Esophagus mucosa (tissue), 1 donor: ENCODE data around the gene CCDC144A. TPM values are rescaled to one million over a fixed set of nuclear protein-coding genes. Genes with fewer than 3 reads are reported as not detected.
"Not testable (repeated sequence)": the region's sequence is repeated elsewhere in the genome, so short reads cannot be mapped to it uniquely, and the experiment has no call there.

Source experiments
- ATAC-seq: fragments of 200-7000 bp; cut with Tn5 transposase; one replicate; pipeline ENCODE4 v1.9.1; 2020
- total RNA-seq: library from RNA; stranded (reverse); gene quantifications from one replicate; pipeline ENCODE4 v1.2.4, GENCODE V29; 2023
- donor health status: DM: yes; HTN: yes; CAD: no.

CCDC144A gene
- total RNA-seq, 1 donor from 2014 or later: 1.4 TPM

DNA sequence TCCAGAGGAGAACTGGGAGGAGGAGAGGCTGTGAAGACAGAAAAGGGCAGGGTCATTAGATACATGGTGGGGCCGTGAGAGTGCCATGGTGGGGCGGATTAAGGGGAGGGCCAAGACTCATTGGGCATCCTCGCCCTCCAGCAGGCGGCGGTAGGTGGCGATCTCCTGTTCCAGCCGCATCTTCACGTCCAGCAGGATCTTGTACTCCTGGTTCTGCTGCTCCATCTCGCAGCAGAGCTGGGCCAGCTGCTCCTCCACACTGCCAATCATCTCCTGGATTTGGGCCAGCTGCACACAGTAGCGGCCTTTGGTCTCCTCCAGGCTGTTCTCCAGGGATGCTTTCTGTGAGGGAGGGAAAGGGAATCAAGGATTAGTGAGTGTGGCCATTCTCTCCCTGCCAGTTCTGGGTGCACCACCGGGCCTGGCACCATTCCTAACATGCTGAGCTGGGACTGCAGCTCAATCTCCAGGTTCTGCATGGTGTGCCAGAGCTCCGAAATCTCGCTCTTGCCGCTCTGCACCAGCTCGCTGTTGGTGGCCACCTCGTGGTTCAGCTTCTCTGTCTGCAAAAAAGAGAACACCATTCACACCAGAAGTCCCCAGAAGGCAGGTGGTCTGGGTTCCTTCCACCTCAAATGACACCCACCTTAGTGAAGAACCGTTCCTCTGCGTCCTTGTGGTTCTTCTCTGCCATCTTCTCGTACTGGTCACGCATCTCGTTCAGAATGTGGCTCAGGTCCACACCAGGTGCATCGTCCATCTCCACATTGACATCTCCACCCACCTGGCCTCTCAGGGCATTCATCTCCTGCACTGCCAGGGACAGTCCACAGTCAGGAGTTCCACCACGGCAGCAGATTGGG lies 129.0 kb downstream of the CCDC144A start:
- no peak for ATAC-seq

DNA sequence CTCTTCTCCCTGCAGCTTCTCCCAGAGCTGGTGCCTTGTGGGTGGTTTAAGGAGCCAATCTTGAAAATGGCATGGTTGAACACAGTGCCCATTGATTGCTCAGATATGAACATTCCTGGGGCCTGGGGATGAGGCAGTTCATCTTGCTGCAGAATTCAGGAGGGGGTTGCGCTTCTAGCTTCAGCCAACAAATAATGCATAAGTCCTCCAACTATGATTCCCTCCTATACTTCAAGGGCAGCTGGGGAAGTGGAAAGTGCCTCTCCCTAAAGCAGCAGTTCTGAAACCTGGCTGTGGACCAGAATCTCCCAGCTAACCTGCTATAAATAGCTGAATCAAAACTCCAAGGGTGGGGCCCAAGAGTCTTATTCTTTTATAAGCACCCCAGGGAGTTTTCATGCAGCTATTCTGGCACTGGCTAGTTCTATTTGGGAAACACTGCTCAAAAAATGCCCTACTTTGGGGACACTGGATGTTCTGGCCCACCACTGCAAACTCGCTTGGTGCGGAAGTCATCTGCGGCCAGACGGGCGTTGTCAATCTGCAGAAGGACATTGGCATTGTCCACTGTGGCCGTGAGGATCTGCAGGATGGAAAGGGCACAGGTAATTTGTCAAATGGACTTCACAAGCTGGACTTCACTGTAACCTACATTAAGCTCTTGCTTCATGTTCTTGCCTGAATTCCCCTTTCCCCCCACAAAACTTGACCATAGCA lies 130.3 kb downstream of the CCDC144A start:
- peak; percentile 6 for ATAC-seq

DNA sequence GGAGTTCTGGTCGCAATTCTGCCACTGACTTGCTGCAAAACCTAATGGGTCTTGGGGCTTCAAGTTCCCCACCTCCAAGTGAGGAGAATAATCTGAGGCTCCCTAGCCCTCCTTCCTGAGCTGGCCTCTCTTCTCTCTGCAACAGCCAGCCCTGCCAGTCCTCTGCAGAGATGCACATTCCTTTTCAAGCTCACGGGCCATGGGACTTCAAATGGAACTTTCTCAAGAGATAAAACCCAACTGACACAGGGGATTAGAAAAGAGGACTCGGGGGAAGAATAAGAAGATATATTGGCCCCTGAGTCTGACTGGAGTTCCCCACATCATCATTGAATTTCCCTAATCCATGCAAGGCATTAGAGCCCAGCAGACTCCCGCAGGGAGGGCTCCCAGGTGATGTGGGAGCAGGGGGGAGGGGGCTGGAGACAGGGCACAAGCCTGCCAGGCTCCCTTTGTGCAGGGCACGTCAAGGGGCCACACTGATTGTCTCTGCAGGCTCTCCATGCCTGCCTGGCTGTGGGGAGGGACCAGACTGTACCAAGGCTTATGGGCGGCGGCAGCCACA lies 131.0 kb downstream of the CCDC144A start:
- peak; percentile 53 for ATAC-seq

- not testable (repeated sequence) for ATAC-seq
These were observed 132.1 kb downstream of the CCDC144A start for GRCh38 chr17:16822133-16822532.

DNA sequence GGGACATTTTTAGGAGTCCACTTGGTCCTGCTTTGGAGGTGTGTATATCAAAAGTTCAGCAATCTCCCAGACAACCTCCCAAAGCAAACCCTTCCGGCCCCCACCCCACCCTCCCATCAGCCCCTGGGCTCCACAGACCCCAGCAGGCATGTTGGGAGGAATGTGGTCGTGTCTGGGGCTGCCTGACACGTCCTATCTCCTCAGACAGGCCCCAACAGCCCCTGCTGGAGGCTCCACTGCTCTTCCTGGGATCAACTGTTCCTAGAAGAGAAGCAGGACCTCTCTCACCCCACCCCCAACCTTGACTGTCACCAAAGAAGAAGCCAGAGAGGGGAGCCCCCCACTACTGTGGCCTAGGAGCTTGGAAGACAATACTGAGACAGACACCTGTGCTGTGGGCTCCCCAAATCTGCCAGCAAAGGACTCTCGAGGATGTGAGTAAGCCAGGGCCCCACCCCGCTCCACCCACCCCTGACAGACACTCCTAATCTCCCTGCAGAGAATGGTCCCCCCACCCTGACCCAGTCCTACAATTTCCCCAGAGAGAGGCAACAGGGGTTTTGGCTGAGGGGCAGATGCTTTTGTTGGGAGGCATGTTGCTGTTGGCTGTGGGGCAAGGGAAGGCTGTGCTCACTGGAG lies 133.8 kb downstream of the CCDC144A start:
- peak; percentile 60 for ATAC-seq

Other genes with a start within 250 kb of the CCDC144A start
- gene LRRC75A, start 198.0 kb upstream of the CCDC144A start, total RNA-seq: 0.08 TPM
- gene ZNF287, start 121.0 kb upstream of the CCDC144A start, total RNA-seq: 1.9 TPM
- 2.7 TPM for gene ZNF624, start 36.4 kb upstream of the CCDC144A start, total RNA-seq